GM10248 (cell line): ENCODE data around the gene IL24.

ENCODE experiments used
- CTCF ChIA-PET: fragments of 300-600 bp; sonication (Branson Sonifier 250); formaldehyde crosslinking; extraction: SDS; loops from one replicate; lab custom pipeline; 2021; ENCODE audit warnings: antibody characterized with exemption; lab: Yijun Ruan, JAX
- POLR2A ChIA-PET: fragments of 350-650 bp; sonication (Branson Sonifier 250); formaldehyde crosslinking; extraction: SDS; loops from one replicate; lab custom pipeline; 2020; ENCODE audit warnings: antibody characterized with exemption; lab: Yijun Ruan, JAX
- DNase-seq: peaks from one replicate; pipeline ENCODE4 v3.0.0; 2012; ENCODE audit errors: extremely low spot score
- CTCF ChIP-seq: IDR thresholded peaks from 2 replicates; pipeline ENCODE4 v1.5.1; 2012; ENCODE audit warnings: mild to moderate bottlenecking, low read depth; ENCODE audit errors: extremely low read depth, missing control alignments, control extremely low read depth

IL24 gene

GRCh38 chr1:206892351-206892984 lies 4.8 kb upstream of the IL24 start:
- no peak for TF ChIP-seq CTCF
- no peak for DNase-seq
- ChIA-PET POLR2A (no interaction called here), CTCF (interaction anchor here (0.9 to 13.1 kb wide), 6 partner anchors 8 to 61 kb away, joined by 3 to 94 read pairs (median 5); partner anchors contain the start of gene IL20)

GRCh38 chr1:206893380-206893779 lies 3.9 kb upstream of the IL24 start:
- POLR2A ChIA-PET: no interaction called here
- DNase-seq: no peak
- CTCF ChIA-PET: interaction anchor here (0.9 to 13.1 kb wide), 7 partner anchors 9 to 89 kb away, joined by 3 to 94 read pairs (median 5); partner anchors contain the start of gene IL20

GRCh38 chr1:206895325-206895724 lies 1.9 kb upstream of the IL24 start:
- ChIA-PET POLR2A (interaction anchor here (0.7 kb wide), 1 partner anchor 312 kb away, joined by 3 read pairs; no protein-coding TSS in a partner anchor), CTCF (interaction anchor here (1.0 to 13.1 kb wide), 7 partner anchors 11 to 174 kb away, joined by 3 to 94 read pairs (median 4); partner anchors contain the start of genes FCAMR and IL20)
- no peak for TF ChIP-seq CTCF
- DNase-seq: no peak

More at GRCh38 chr1:206893380-206893779, 3.9 kb upstream of the IL24 start:
- no peak for TF ChIP-seq CTCF

- TF ChIP-seq CTCF: no peak
- POLR2A ChIA-PET: no interaction called here
- CTCF ChIA-PET: interaction anchor here (1.0 to 13.1 kb wide), 5 partner anchors 11 to 87 kb away, joined by 3 to 94 read pairs (median 8); partner anchors contain the start of gene IL20
- no peak for DNase-seq
Observed at GRCh38 chr1:206895837-206896242, 1.4 kb upstream of the IL24 start.

- CTCF ChIA-PET: interaction anchor here (0.9 to 13.1 kb wide), 5 partner anchors 12 to 86 kb away, joined by 3 to 94 read pairs (median 8); partner anchors contain the start of gene IL20
- POLR2A ChIA-PET: no interaction called here
- DNase-seq: no peak
- no peak for TF ChIP-seq CTCF
Observed at GRCh38 chr1:206896261-206896660, 982 bp upstream of the IL24 start.

GRCh38 chr1:206898089-206898914 lies 1.1 kb downstream of the IL24 start:
- no peak for DNase-seq
- ChIA-PET POLR2A (interaction anchor here (0.6 kb wide), 1 partner anchor 66 kb away, joined by 3 read pairs; no protein-coding TSS in a partner anchor), CTCF (interaction anchor here (1.0 to 13.1 kb wide), 4 partner anchors 11 to 33 kb away, joined by 3 to 94 read pairs (median 6); partner anchors contain the start of gene IL20)
- no peak for TF ChIP-seq CTCF
